HepG2 (cell line): ENCODE measurements around the gene VGF. TPM values are rescaled to one million over a fixed set of nuclear protein-coding genes. Genes with fewer than 3 reads are reported as not detected.

Experiments used
- ATAD3A ChIP-seq: sonication (generic); formaldehyde crosslinking; IDR thresholded peaks from 2 replicates; pipeline ENCODE4 v1.4.0; 2020; ENCODE audit warnings: missing genetic modification reagents
- ELK4 ChIP-seq: sonication (generic); formaldehyde crosslinking; IDR thresholded peaks from 2 replicates; pipeline ENCODE4 v1.9.0; 2021; ENCODE audit warnings: missing genetic modification reagents, borderline replicate concordance
- PBX3 ChIP-seq: sonication (generic); formaldehyde crosslinking; IDR thresholded peaks from 2 replicates; pipeline ENCODE4 v1.8.1; 2023; ENCODE audit warnings: missing genetic modification reagents, inconsistent platforms, borderline replicate concordance
- POGK ChIP-seq: sonication (generic); formaldehyde crosslinking; conservative IDR thresholded peaks from 2 replicates; pipeline ENCODE4 v1.8.0; 2022; ENCODE audit warnings: mild to moderate bottlenecking, moderate library complexity, missing genetic modification reagents
- SATB2 ChIP-seq: sonication (generic); formaldehyde crosslinking; IDR thresholded peaks from 2 replicates; pipeline ENCODE4 v1.5.0; 2020; ENCODE audit warnings: missing genetic modification reagents
- SOX5 ChIP-seq: IDR thresholded peaks from 2 replicates; pipeline ENCODE4 v1.6.1; 2016; ENCODE audit warnings: borderline replicate concordance
- SRY ChIP-seq: sonication (generic); formaldehyde crosslinking; IDR thresholded peaks from 2 replicates; pipeline ENCODE4 v1.8.0; 2022; ENCODE audit warnings: mild to moderate bottlenecking, missing genetic modification reagents
- SSRP1 ChIP-seq: IDR thresholded peaks from 2 replicates; pipeline ENCODE4 v1.6.1; 2016; ENCODE audit warnings: control low read depth
- THAP9 ChIP-seq: sonication (generic); formaldehyde crosslinking; IDR thresholded peaks from 2 replicates; pipeline ENCODE4; 2020; ENCODE audit warnings: missing genetic modification reagents, mild to moderate bottlenecking, borderline replicate concordance
- ZFAT ChIP-seq: sonication (generic); formaldehyde crosslinking; conservative IDR thresholded peaks from 2 replicates; pipeline ENCODE4 v1.8.1; 2023; ENCODE audit warnings: missing genetic modification reagents, inconsistent platforms
- ZNF136 ChIP-seq: sonication (generic); formaldehyde crosslinking; IDR thresholded peaks from 2 replicates; pipeline ENCODE4 v1.8.1; 2022; ENCODE audit warnings: low read depth, mild to moderate bottlenecking, moderate library complexity, missing genetic modification reagents
- ZNF558 ChIP-seq: sonication (generic); formaldehyde crosslinking; IDR thresholded peaks from 2 replicates; pipeline ENCODE4 v1.9.0; 2022; ENCODE audit warnings: mild to moderate bottlenecking, missing genetic modification reagents, borderline replicate concordance
- polyA plus RNA-seq, 8 experiments: library from polyadenylated mRNA; depleted of rRNA in 3 of 8; stranded (reverse) in 7 of 8; unstranded in 1 of 8; fragments of >200 nt; fragmentation: Illumina TruSeq in 4 of 8; extraction: Trizol in 4 of 8; gene quantifications; 2 replicates each; pipeline versions ENCODE4 v1.2.1 to v1.2.3, GENCODE V29; 2011 to 2016; ENCODE audit warnings: low read depth in 4 of 8, missing spikeins in 1 of 8, mixed read lengths in 1 of 8; ENCODE audit not compliant: insufficient read depth in 1 of 8
- total RNA-seq, 5 experiments: library from RNA; depleted of rRNA; stranded (reverse); fragments of >200 nt; fragmentation: Illumina TruSeq; extraction: Trizol; gene quantifications; 2 replicates each; pipeline ENCODE4 v1.2.3, GENCODE V29; 2016; ENCODE audit warnings: low read depth in 1 of 5
- TF ChIP-seq, protein P1 (sequence below): sonication (generic); formaldehyde crosslinking; conservative IDR thresholded peaks from 2 replicates; pipeline ENCODE4 v1.8.0; 2022; ENCODE audit warnings: missing genetic modification reagents
- TF ChIP-seq, protein P2 (sequence below): sonication (generic); formaldehyde crosslinking; IDR thresholded peaks from 2 replicates; pipeline ENCODE4 v1.4.0; 2020; ENCODE audit warnings: missing genetic modification reagents
- TF ChIP-seq, protein P3 (sequence below): sonication (generic); formaldehyde crosslinking; IDR thresholded peaks from 2 replicates; pipeline ENCODE4 v1.5.0; 2020; ENCODE audit warnings: mild to moderate bottlenecking, missing genetic modification reagents

The VGF gene
- total and polyA plus RNA-seq, 2 of the 13 experiments (the other 11 are each of a cell fraction or from before 2014, with no cell fraction given) = 0.12 to 0.46 TPM

DNA sequence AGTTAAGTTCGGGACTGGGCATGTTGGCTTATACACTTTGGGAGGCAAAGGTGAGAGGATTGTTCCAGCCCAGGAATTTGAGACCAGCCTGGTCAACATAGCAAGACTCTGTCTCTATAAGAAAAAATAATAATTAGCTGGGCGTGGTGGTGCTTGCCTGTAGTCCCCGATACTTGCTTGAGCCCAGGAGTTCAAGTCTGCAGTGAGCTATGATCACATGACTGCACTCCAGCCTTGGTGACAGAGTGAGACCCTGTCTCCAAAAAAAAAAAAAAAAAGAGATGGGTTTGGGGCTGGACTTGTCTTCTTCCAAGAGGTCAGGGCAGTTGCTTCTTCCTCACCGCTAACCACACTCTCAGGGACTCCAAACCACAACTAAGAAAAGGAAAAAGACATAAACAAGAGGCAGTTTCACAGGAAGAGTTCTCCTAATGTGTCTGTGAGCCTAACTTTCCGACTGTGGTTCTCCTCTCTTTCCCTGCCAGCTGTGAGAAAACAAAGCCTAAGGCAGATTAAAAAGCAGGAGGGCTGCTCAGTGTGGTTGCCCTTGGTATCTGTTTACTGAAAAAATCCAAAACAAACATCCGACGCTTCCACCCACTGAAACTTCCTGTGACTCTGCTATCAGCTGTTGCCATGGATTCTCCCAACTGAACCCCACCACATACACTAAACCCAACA is 40.9 kb downstream of the VGF start (continued):
- TF ChIP-seq, protein P1, sequence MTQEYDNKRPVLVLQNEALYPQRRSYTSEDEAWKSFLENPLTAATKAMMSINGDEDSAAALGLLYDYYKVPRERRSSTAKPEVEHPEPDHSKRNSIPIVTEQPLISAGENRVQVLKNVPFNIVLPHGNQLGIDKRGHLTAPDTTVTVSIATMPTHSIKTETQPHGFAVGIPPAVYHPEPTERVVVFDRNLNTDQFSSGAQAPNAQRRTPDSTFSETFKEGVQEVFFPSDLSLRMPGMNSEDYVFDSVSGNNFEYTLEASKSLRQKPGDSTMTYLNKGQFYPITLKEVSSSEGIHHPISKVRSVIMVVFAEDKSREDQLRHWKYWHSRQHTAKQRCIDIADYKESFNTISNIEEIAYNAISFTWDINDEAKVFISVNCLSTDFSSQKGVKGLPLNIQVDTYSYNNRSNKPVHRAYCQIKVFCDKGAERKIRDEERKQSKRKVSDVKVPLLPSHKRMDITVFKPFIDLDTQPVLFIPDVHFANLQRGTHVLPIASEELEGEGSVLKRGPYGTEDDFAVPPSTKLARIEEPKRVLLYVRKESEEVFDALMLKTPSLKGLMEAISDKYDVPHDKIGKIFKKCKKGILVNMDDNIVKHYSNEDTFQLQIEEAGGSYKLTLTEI (CRISPR knock-in tag) = no peak
- no peak for TF ChIP-seq SSRP1
- TF ChIP-seq, protein P2, sequence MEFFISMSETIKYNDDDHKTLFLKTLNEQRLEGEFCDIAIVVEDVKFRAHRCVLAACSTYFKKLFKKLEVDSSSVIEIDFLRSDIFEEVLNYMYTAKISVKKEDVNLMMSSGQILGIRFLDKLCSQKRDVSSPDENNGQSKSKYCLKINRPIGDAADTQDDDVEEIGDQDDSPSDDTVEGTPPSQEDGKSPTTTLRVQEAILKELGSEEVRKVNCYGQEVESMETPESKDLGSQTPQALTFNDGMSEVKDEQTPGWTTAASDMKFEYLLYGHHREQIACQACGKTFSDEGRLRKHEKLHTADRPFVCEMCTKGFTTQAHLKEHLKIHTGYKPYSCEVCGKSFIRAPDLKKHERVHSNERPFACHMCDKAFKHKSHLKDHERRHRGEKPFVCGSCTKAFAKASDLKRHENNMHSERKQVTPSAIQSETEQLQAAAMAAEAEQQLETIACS = no peak
- TF ChIP-seq ELK4 (CRISPR knock-in tag) = no peak
- no peak for TF ChIP-seq ZFAT (CRISPR knock-in tag)
- no peak for TF ChIP-seq ATAD3A (CRISPR knock-in tag)
- TF ChIP-seq SATB2 (CRISPR knock-in tag) = no peak
- no peak for TF ChIP-seq POGK (CRISPR knock-in tag)
- TF ChIP-seq THAP9 (CRISPR knock-in tag) = no peak
- TF ChIP-seq ZNF136 (CRISPR knock-in tag) = no peak
- TF ChIP-seq, protein P3, sequence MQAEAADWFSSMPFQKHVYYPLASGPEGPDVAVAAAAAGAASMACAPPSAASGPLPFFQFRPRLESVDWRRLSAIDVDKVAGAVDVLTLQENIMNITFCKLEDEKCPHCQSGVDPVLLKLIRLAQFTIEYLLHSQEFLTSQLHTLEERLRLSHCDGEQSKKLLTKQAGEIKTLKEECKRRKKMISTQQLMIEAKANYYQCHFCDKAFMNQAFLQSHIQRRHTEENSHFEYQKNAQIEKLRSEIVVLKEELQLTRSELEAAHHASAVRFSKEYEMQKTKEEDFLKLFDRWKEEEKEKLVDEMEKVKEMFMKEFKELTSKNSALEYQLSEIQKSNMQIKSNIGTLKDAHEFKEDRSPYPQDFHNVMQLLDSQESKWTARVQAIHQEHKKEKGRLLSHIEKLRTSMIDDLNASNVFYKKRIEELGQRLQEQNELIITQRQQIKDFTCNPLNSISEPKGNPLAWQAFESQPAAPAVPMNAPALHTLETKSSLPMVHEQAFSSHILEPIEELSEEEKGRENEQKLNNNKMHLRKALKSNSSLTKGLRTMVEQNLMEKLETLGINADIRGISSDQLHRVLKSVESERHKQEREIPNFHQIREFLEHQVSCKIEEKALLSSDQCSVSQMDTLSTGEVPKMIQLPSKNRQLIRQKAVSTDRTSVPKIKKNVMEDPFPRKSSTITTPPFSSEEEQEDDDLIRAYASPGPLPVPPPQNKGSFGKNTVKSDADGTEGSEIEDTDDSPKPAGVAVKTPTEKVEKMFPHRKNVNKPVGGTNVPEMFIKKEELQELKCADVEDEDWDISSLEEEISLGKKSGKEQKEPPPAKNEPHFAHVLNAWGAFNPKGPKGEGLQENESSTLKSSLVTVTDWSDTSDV (CRISPR knock-in tag) = no peak
- TF ChIP-seq ZNF558 (CRISPR knock-in tag) = no peak
- TF ChIP-seq PBX3 (CRISPR knock-in tag) = no peak
- no peak for TF ChIP-seq SRY
- TF ChIP-seq SOX5 = peak; percentile 82; the same call in 1 of the 2 replicates
